SJSA1 (cell line): ENCODE measurements around the gene CERS6. TPM values are rescaled to one million over a fixed set of nuclear protein-coding genes. Genes with fewer than 3 reads are reported as not detected.
A peak's percentile ranks its signal among the peaks of the same experiment; 100 is the strongest.
"Not testable (repeated sequence)": the region's sequence is repeated elsewhere in the genome, so short reads cannot be mapped to it uniquely, and the experiment has no call there.

Experiments
- DNase-seq, 2 experiments: peaks; one replicate each; pipeline ENCODE4 v3.0.0-alpha.2; 2015 to 2020; ENCODE audit warnings: low spot score in 2 of 2, low read depth in 1 of 2
- H3K27ac ChIP-seq: fragments of 250-450 bp; sonication (Bioruptor Pico); 2 replicates; pipeline ENCODE4 v1.5.1; 2020; ENCODE audit warnings: mild to moderate bottlenecking, moderate library complexity
- H3K27me3 ChIP-seq: fragments of 250-450 bp; sonication (Bioruptor Pico); replicated peaks from 2 replicates; pipeline ENCODE4 v1.5.1; 2020; ENCODE audit warnings: mild to moderate bottlenecking, moderate library complexity
- H3K36me3 ChIP-seq: fragments of 250-450 bp; sonication (Bioruptor Pico); 2 replicates; pipeline ENCODE4 v1.5.1; 2020; ENCODE audit warnings: mild to moderate bottlenecking
- H3K4me1 ChIP-seq: fragments of 250-450 bp; sonication (Bioruptor Pico); replicated peaks from 2 replicates; pipeline ENCODE4 v1.6.1; 2021; ENCODE audit warnings: mild to moderate bottlenecking
- H3K4me3 ChIP-seq: fragments of 250-450 bp; sonication (Bioruptor Pico); 2 replicates; pipeline ENCODE4 v1.5.1; 2020; ENCODE audit warnings: mild to moderate bottlenecking
- H3K9me3 ChIP-seq: fragments of 250-450 bp; sonication (Bioruptor Pico); replicated peaks from 2 replicates; pipeline ENCODE4 v1.5.1; 2020; ENCODE audit warnings: mild to moderate bottlenecking
- total RNA-seq: library from RNA; depleted of rRNA; stranded (reverse); fragments of >200 nt; shearing (Covaris generic); gene quantifications from 2 replicates; pipeline ENCODE4 v1.2.3, GENCODE V29; 2014

Gene CERS6
- total RNA-seq, 1 experiment from 2014 or later: 43.7 TPM

GRCh38 chr2:168660870-168661862, 205.1 kb downstream of the CERS6 start:
- Histone ChIP-seq H3K4me3 (no peak overlapping the region), H3K36me3 (no peaks in the 10 kb centered on the region), H3K27ac (no peak overlapping the region), H3K9me3 (no peaks in the 10 kb centered on the region), H3K27me3 (no peaks in the 10 kb centered on the region), H3K4me1 (peaks cover 2% of the 10 kb centered on the region)
- DNase-seq: no peak

- peaks cover 9% of the 10 kb centered on the region for H3K4me1 ChIP-seq
- DNase-seq: no peak
Observed at GRCh38 chr2:168661863-168662256, 205.8 kb downstream of the CERS6 start.

GRCh38 chr2:168662651-168663208, 206.7 kb downstream of the CERS6 start:
- H3K27me3 ChIP-seq: no peaks in the 10 kb centered on the region

More at GRCh38 chr2:168661863-168662256, 205.8 kb downstream of the CERS6 start:
- Histone ChIP-seq H3K4me3 (no peak overlapping the region), H3K36me3 (no peaks in the 10 kb centered on the region), H3K27ac (no peak overlapping the region), H3K9me3 (no peaks in the 10 kb centered on the region), H3K27me3 (no peaks in the 10 kb centered on the region)

GRCh38 chr2:168663993-168664392, 207.9 kb downstream of the CERS6 start:
- no peak for DNase-seq
- H3K4me3 ChIP-seq: no peak overlapping the region
- H3K4me1 ChIP-seq: peaks cover 10% of the 10 kb centered on the region
- no peaks in the 10 kb centered on the region for H3K27me3 ChIP-seq
- no peaks in the 10 kb centered on the region for H3K36me3 ChIP-seq
- no peaks in the 10 kb centered on the region for H3K9me3 ChIP-seq
- H3K27ac ChIP-seq: no peak overlapping the region

More at GRCh38 chr2:168662651-168663208, 206.7 kb downstream of the CERS6 start:
- H3K36me3 ChIP-seq: no peaks in the 10 kb centered on the region
- H3K27ac ChIP-seq: no peak overlapping the region
- H3K4me1 ChIP-seq: peaks cover 10% of the 10 kb centered on the region
- no peaks in the 10 kb centered on the region for H3K9me3 ChIP-seq
- H3K4me3 ChIP-seq: no peak overlapping the region
- no peak for DNase-seq

- not testable (repeated sequence) for H3K27ac ChIP-seq, H3K27me3 ChIP-seq, H3K36me3 ChIP-seq, H3K4me3 ChIP-seq, H3K4me1 ChIP-seq, DNase-seq, H3K9me3 ChIP-seq
Observed at GRCh38 chr2:168664715-168665114, 208.6 kb downstream of the CERS6 start.

- Histone ChIP-seq H3K4me1 (peaks cover 10% of the 10 kb centered on the region), H3K27me3 (no peaks in the 10 kb centered on the region), H3K36me3 (no peaks in the 10 kb centered on the region), H3K27ac (no peak overlapping the region), H3K4me3 (no peak overlapping the region), H3K9me3 (no peaks in the 10 kb centered on the region)
- peak in 1 of 2 experiments; percentile 29 for DNase-seq
Observed at GRCh38 chr2:168666339-168666738, 210.3 kb downstream of the CERS6 start.

GRCh38 chr2:168667156-168667555, 211.1 kb downstream of the CERS6 start:
- H3K9me3 ChIP-seq: no peaks in the 10 kb centered on the region
- H3K4me1 ChIP-seq: peaks cover 10% of the 10 kb centered on the region
- H3K36me3 ChIP-seq: no peaks in the 10 kb centered on the region
- no peak overlapping the region for H3K4me3 ChIP-seq
- no peaks in the 10 kb centered on the region for H3K27me3 ChIP-seq
- H3K27ac ChIP-seq: no peak overlapping the region
- DNase-seq: no peak

- no peak for DNase-seq
- Histone ChIP-seq H3K27me3 (no peaks in the 10 kb centered on the region; the same call in 1 of the 2 replicates), H3K36me3 (no peaks in the 10 kb centered on the region), H3K4me3 (no peak overlapping the region), H3K4me1 (peaks cover 10% of the 10 kb centered on the region), H3K9me3 (no peaks in the 10 kb centered on the region), H3K27ac (no peak overlapping the region)
Observed at GRCh38 chr2:168669151-168669550, 213.1 kb downstream of the CERS6 start.

- DNase-seq: no peak
- no peaks in the 10 kb centered on the region for H3K9me3 ChIP-seq
- no peaks in the 10 kb centered on the region for H3K36me3 ChIP-seq
- H3K27me3 ChIP-seq: no peaks in the 10 kb centered on the region; the same call in 1 of the 2 replicates
- H3K4me1 ChIP-seq: peaks cover 10% of the 10 kb centered on the region
- H3K27ac ChIP-seq: no peak overlapping the region
- no peak overlapping the region for H3K4me3 ChIP-seq
Observed at GRCh38 chr2:168670478-168670877, 214.4 kb downstream of the CERS6 start.

GRCh38 chr2:168671932-168672331, 215.9 kb downstream of the CERS6 start:
- no peaks in the 10 kb centered on the region for H3K36me3 ChIP-seq
- H3K27ac ChIP-seq: no peak overlapping the region
- H3K9me3 ChIP-seq: no peaks in the 10 kb centered on the region
- no peaks in the 10 kb centered on the region; the same call in 1 of the 2 replicates for H3K4me1 ChIP-seq
- no peaks in the 10 kb centered on the region; the same call in 1 of the 2 replicates for H3K27me3 ChIP-seq
- DNase-seq: no peak
- no peak overlapping the region for H3K4me3 ChIP-seq

GRCh38 chr2:168673265-168674189, 217.5 kb downstream of the CERS6 start:
- Histone ChIP-seq H3K27ac (no peak overlapping the region), H3K4me3 (no peak overlapping the region), H3K27me3 (no peaks in the 10 kb centered on the region; the same call in 1 of the 2 replicates), H3K4me1 (no peaks in the 10 kb centered on the region), H3K36me3 (no peaks in the 10 kb centered on the region), H3K9me3 (no peaks in the 10 kb centered on the region)
- no peak for DNase-seq

- no peaks in the 10 kb centered on the region; the same call in 1 of the 2 replicates for H3K27me3 ChIP-seq
- H3K36me3 ChIP-seq: no peaks in the 10 kb centered on the region
- H3K4me3 ChIP-seq: no peak overlapping the region
- no peak overlapping the region for H3K27ac ChIP-seq
- no peaks in the 10 kb centered on the region for H3K4me1 ChIP-seq
- no peak for DNase-seq
- H3K9me3 ChIP-seq: no peaks in the 10 kb centered on the region
Observed at GRCh38 chr2:168678153-168678853, 222.2 kb downstream of the CERS6 start.

- H3K9me3 ChIP-seq: no peaks in the 10 kb centered on the region
- no peaks in the 10 kb centered on the region for H3K4me1 ChIP-seq
- no peaks in the 10 kb centered on the region; the same call in 1 of the 2 replicates for H3K27me3 ChIP-seq
- no peak for DNase-seq
- H3K27ac ChIP-seq: no peak overlapping the region
- no peaks in the 10 kb centered on the region for H3K36me3 ChIP-seq
- H3K4me3 ChIP-seq: no peak overlapping the region
Observed at GRCh38 chr2:168679081-168679480, 223.0 kb downstream of the CERS6 start.
